ENCODE data around the gene PLCB1.
"Not testable (repeated sequence)": the region's sequence is repeated elsewhere in the genome, so short reads cannot be mapped to it uniquely, and the experiment has no call there.

The PLCB1 gene

GRCh38 chr20:8156235-8157079 lies 24.4 kb downstream of the PLCB1 start:
- DNase-seq = no peak

- not testable (repeated sequence) for DNase-seq
These were observed 27.2 kb downstream of the PLCB1 start for GRCh38 chr20:8159217-8159616.

GRCh38 chr20:8161264-8162071 lies 29.4 kb downstream of the PLCB1 start:
- DNase-seq = no peak

- DNase-seq = no peak
These were observed 30.5 kb downstream of the PLCB1 start for GRCh38 chr20:8162610-8163009.

GRCh38 chr20:8163543-8163942 lies 31.5 kb downstream of the PLCB1 start:
- no peak for DNase-seq

GRCh38 chr20:8166730-8167129 lies 34.7 kb downstream of the PLCB1 start:
- no peak for DNase-seq

- DNase-seq = no peak
These were observed 36.8 kb downstream of the PLCB1 start for GRCh38 chr20:8168785-8169288.

- no peak for DNase-seq
These were observed 38.9 kb downstream of the PLCB1 start for GRCh38 chr20:8170921-8171320.

- no peak for DNase-seq
These were observed 40.1 kb downstream of the PLCB1 start for GRCh38 chr20:8172191-8172590.

- no peak for DNase-seq
These were observed 43.9 kb downstream of the PLCB1 start for GRCh38 chr20:8175741-8176675.

- no peak for DNase-seq
These were observed 51.5 kb downstream of the PLCB1 start for GRCh38 chr20:8183526-8183925.

- DNase-seq = no peak
These were observed 55.7 kb downstream of the PLCB1 start for GRCh38 chr20:8187740-8188139.

- no peak for DNase-seq
These were observed 58.2 kb downstream of the PLCB1 start for GRCh38 chr20:8190043-8190880.

GRCh38 chr20:8194721-8195120 lies 62.7 kb downstream of the PLCB1 start:
- no peak for DNase-seq

GRCh38 chr20:8196096-8196495 lies 64.0 kb downstream of the PLCB1 start:
- DNase-seq = no peak

GRCh38 chr20:8200220-8200619 lies 68.2 kb downstream of the PLCB1 start:
- no peak for DNase-seq

GRCh38 chr20:8203366-8203765 lies 71.3 kb downstream of the PLCB1 start:
- no peak for DNase-seq

- DNase-seq = no peak
These were observed 73.9 kb downstream of the PLCB1 start for GRCh38 chr20:8205996-8206395.

GRCh38 chr20:8208226-8208625 lies 76.2 kb downstream of the PLCB1 start:
- DNase-seq = no peak

GRCh38 chr20:8209061-8209460 lies 77.0 kb downstream of the PLCB1 start:
- DNase-seq = no peak

- no peak for DNase-seq
These were observed 78.7 kb downstream of the PLCB1 start for GRCh38 chr20:8210749-8211148.

GRCh38 chr20:8212286-8212685 lies 80.2 kb downstream of the PLCB1 start:
- DNase-seq = no peak

Measured in activated naive CD4-positive, alpha-beta T cell (primary cell).